HG03064 (cell line): ENCODE results near the gene CCDC86.

ENCODE experiments used
- ATAC-seq: cut with Tn5 transposase; IDR thresholded peaks from one replicate; pipeline ENCODE4 v1.9.1; 2021; ENCODE audit warnings: low read depth; ENCODE audit not compliant: unreplicated experiment

Gene CCDC86

GRCh38 chr11:60852117-60852981 is 10.4 kb downstream of the CCDC86 start:
- ATAC-seq, result no peak

- no peak for ATAC-seq
Measured at GRCh38 chr11:60852982-60853950, 11.4 kb downstream of the CCDC86 start.

GRCh38 chr11:60854140-60854846 is 12.4 kb downstream of the CCDC86 start:
- no peak for ATAC-seq

- no peak for ATAC-seq
Measured at GRCh38 chr11:60854847-60855725, 13.2 kb downstream of the CCDC86 start.

GRCh38 chr11:60855726-60856633 is 14.1 kb downstream of the CCDC86 start, which contains the start of gene PTGDR2:
TSS of gene PTGDR2 (minus strand) at chr11:60855950. CDS start at chr11:60853722, 2,228 bp downstream.
- no peak for ATAC-seq

GRCh38 chr11:60857378-60858232 is 15.7 kb downstream of the CCDC86 start:
- no peak for ATAC-seq

GRCh38 chr11:60858236-60858635 is 16.3 kb downstream of the CCDC86 start:
- no peak for ATAC-seq

GRCh38 chr11:60858731-60859464 is 17.0 kb downstream of the CCDC86 start:
- ATAC-seq, result no peak

GRCh38 chr11:60859616-60860250 is 17.8 kb downstream of the CCDC86 start:
- ATAC-seq, result no peak

- ATAC-seq, result no peak
Measured at GRCh38 chr11:60860943-60861342, 19.0 kb downstream of the CCDC86 start.

- ATAC-seq, result no peak
Measured at GRCh38 chr11:60862171-60862570, 20.3 kb downstream of the CCDC86 start.

- ATAC-seq, result no peak
Measured at GRCh38 chr11:60863550-60864521, 21.9 kb downstream of the CCDC86 start.

- no peak for ATAC-seq
Measured at GRCh38 chr11:60864856-60865513, 23.1 kb downstream of the CCDC86 start.

- no peak for ATAC-seq
Measured at GRCh38 chr11:60866911-60867870, 25.3 kb downstream of the CCDC86 start, which contains the start of gene ZP1. TSS of gene ZP1 (plus strand) at chr11:60867542. CDS start at chr11:60867562, 20 bp downstream.
